Measurements from ENCODE around the gene CHRNB4. TPM values are rescaled to one million over a fixed set of nuclear protein-coding genes. Genes with fewer than 3 reads are reported as not detected.

CHRNB4 gene
- total RNA-seq, 1 donor from 2014 or later = 0.23 TPM

DNA sequence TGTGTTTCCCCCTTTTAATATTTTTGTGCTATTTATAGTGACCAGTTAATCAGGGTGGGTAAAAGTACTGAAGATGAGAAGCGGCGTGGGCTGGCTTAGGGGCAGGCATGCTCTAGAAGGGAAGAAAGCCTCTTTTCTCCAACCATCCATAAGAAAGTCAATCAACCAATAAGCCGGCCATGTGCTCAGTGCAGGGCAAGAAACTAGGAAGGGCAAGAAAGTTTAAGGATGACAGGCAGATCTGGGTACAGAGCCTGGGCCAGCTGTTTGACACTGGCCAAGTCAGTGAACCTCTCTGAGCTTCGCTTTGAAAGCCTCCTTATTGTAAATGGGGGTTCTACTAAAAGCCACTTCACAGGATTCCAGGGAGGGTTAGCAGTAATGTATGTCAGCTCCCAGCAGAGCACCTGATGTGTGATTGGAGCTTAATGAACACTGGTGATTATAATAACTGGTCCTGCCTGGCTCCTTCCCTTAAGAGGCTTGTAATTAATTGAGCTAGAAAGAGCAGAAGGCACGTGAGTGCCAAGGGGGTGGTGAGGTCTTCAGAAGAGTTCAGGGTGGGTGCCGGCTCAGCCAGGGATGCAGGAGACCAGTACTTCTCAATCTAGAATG is 14.5 kb downstream of the CHRNB4 start:
- no peak overlapping the region for H3K4me3 ChIP-seq (ENCODE audit: low read depth, low read length)
- TF ChIP-seq CTCF (conservative IDR thresholded peaks at IDR 0.05; ENCODE audit: low read depth, low read length) = no peak
- no peak for DNase-seq (ENCODE audit: low read depth)

GRCh38 chr15:78625606-78626280 is 15.3 kb downstream of the CHRNB4 start:
- no peak overlapping the region for H3K4me3 ChIP-seq (ENCODE audit: low read depth, low read length)
- no peak for TF ChIP-seq CTCF (conservative IDR thresholded peaks at IDR 0.05; ENCODE audit: low read depth, low read length)
- DNase-seq (ENCODE audit: low read depth) = no peak

- TF ChIP-seq CTCF (conservative IDR thresholded peaks at IDR 0.05; ENCODE audit: low read depth, low read length) = no peak
- H3K4me3 ChIP-seq (ENCODE audit: low read depth, low read length) = no peak overlapping the region
- DNase-seq (ENCODE audit: low read depth) = no peak
Measured at GRCh38 chr15:78624651-78625590, 16.1 kb downstream of the CHRNB4 start.

DNA sequence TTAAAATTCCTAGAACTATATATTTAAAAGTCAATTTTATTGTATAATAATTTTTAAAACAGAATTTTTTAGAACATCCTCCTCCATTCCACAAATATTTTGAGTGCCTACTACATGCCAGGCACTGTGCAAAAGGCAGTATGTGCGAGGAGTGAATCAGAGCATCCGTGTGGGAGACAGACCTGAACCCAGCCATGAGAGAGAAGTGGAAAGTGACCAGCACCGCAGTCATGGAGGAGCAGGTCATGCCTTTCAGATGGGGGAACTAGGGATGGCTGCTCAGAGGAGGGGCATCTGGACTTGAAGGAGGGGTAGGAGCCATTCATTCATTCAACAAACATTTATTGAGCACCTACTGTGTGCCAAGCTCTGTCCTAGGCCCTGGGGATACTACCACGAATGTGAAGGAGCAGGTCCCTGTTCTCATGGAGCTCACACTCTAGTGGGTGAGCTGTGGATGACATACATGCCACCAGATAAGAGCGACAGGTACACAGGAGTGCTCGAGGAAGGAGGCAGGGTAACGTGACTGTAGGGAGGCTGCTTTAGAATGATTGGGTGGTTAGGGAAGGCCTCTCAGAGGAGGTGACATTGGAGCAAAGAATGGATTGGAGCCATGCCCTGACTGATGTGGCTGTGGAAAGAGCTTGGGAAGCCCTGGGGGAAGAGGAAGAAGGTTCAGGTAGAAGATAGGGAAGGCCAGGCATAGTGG is 17.1 kb downstream of the CHRNB4 start:
- DNase-seq (ENCODE audit: low read depth) = no peak
- no peak overlapping the region for H3K4me3 ChIP-seq (ENCODE audit: low read depth, low read length)
- TF ChIP-seq CTCF (conservative IDR thresholded peaks at IDR 0.05; ENCODE audit: low read depth, low read length) = no peak

DNA sequence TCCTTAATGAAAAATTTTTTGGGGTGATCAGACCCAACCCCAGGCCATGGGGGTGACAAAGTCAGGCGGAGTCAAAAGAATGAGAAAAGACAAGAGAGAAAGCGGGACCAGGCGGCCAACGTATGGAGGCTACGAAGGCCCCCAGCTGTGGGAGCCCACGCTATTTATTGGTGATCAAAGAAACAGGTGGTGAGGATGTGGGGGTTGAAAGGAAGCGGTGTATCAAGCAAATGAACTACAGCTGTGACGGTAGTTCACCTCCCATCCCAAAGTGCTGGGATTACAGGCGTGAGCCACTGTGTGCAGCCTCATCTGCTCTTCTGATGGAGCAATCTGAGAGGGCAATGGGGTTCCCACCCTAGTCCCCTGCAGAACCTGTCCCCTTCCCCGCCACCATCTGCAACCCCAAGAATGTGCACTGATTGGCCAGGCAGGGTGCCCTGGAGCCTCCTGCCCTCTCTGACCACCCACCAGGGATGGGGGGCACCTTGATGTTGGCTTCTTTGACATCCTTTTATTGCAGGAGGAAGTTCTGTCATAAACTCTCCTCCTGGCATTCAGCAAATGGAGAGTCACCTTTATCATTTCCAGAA is 19.1 kb downstream of the CHRNB4 start:
- TF ChIP-seq CTCF (conservative IDR thresholded peaks at IDR 0.05; ENCODE audit: low read depth, low read length) = no peak
- H3K4me3 ChIP-seq (ENCODE audit: low read depth, low read length) = no peak overlapping the region
- DNase-seq (ENCODE audit: low read depth) = no peak
